Activated naive CD4-positive, alpha-beta T cell treated with anti-CD3 and anti-CD28 coated beads, Interleukin-2, amount 50 U/mL, for 72 hours (primary cell): Measurements from ENCODE around the gene ABCE1. TPM values are rescaled to one million over a fixed set of nuclear protein-coding genes. Genes with fewer than 3 reads are reported as not detected.
"Not testable (repeated sequence)": the region's sequence is repeated elsewhere in the genome, so short reads cannot be mapped to it uniquely, and the experiment has no call there.

Experiments used
- ATAC-seq, 2 donors: fragments of 150-1000 bp; cut with Tn5 transposase; 2 replicates each; pipeline ENCODE4 v1.10.0; 2021; ENCODE audit warnings: mild to moderate bottlenecking in 2 of 2, moderate library complexity in 2 of 2
- DNase-seq, 2 donors: peaks; one replicate each; pipeline ENCODE4 v3.0.0; 2021 to 2022; ENCODE audit warnings: low spot score in 2 of 2
- H3K27ac Mint-ChIP-seq, 2 donors: one replicate each; pipeline ENCODE4 v1.8.0; 2022; ENCODE audit warnings: mild to moderate bottlenecking in 2 of 2, mixed read lengths in 2 of 2
- H3K36me3 Mint-ChIP-seq, 2 donors: one replicate each; pipeline ENCODE4 v1.8.0; 2022; ENCODE audit warnings: mixed read lengths in 2 of 2
- H3K9me3 Mint-ChIP-seq, 2 donors: one replicate each; pipeline ENCODE4 v1.8.0; 2022; ENCODE audit warnings: mixed read lengths in 2 of 2
- total RNA-seq, 2 donors: library from RNA; stranded (reverse); gene quantifications; one replicate each; pipeline ENCODE4 v1.2.3, GENCODE V29; 2022

Gene ABCE1
- total RNA-seq, 2 donors from 2014 or later = 131 to 162 TPM

- DNase-seq (no peak), ATAC-seq (no peak)
- Mint-ChIP-seq H3K9me3 (peaks cover 0 to 10% of the 10 kb centered on the region in 2 donors), H3K27ac (no peak overlapping the region), H3K36me3 (peaks cover 50 to 57% of the 10 kb centered on the region in 2 donors)
These were observed 4.5 kb upstream of the ABCE1 start for GRCh38 chr4:145093638-145094037.

- ATAC-seq = peak; percentile 0 to 3
- DNase-seq = no peak
- Mint-ChIP-seq H3K9me3 (peaks cover 0 to 8% of the 10 kb centered on the region in 2 donors), H3K36me3 (peaks cover 43 to 49% of the 10 kb centered on the region in 2 donors), H3K27ac (peak overlapping the region; percentile 96 to 99)
These were observed 735 bp upstream of the ABCE1 start for GRCh38 chr4:145097331-145097820.

- Mint-ChIP-seq H3K36me3 (peaks cover 35 to 39% of the 10 kb centered on the region in 2 donors), H3K27ac (peak overlapping the region; percentile 96 to 99), H3K9me3 (peaks cover 0 to 8% of the 10 kb centered on the region in 2 donors)
- ATAC-seq (peak; percentile 47 to 72), DNase-seq (peak; percentile 30 to 71)
These were observed 545 bp downstream of the ABCE1 start for GRCh38 chr4:145098675-145099037.

GRCh38 chr4:145099653-145100052, 1.5 kb downstream of the ABCE1 start:
- ATAC-seq (no peak), DNase-seq (no peak)
- H3K27ac Mint-ChIP-seq = peak overlapping the region; percentile 91 to 99
- peaks cover 25 to 29% of the 10 kb centered on the region in 2 donors for H3K36me3 Mint-ChIP-seq
- H3K9me3 Mint-ChIP-seq = peaks cover 0 to 2% of the 10 kb centered on the region in 2 donors

GRCh38 chr4:145101091-145101490, 3.0 kb downstream of the ABCE1 start:
- ATAC-seq = no peak
- Mint-ChIP-seq H3K36me3 (peaks cover 14 to 21% of the 10 kb centered on the region in 2 donors), H3K9me3 (no peaks in the 10 kb centered on the region), H3K27ac (no peak overlapping the region)
- DNase-seq = no peak

- H3K36me3 Mint-ChIP-seq = peaks cover 14 to 18% of the 10 kb centered on the region in 2 donors
These were observed 4.5 kb downstream of the ABCE1 start for GRCh38 chr4:145102619-145103018.

GRCh38 chr4:145103496-145103895, 5.4 kb downstream of the ABCE1 start:
- no peak for DNase-seq
- ATAC-seq = no peak
- Mint-ChIP-seq H3K9me3 (no peaks in the 10 kb centered on the region), H3K27ac (peak overlapping the region in 1 of 2 donors; percentile 58), H3K36me3 (peaks cover 9 to 14% of the 10 kb centered on the region in 2 donors)

More at GRCh38 chr4:145102619-145103018, 4.5 kb downstream of the ABCE1 start:
- Mint-ChIP-seq H3K9me3 (no peaks in the 10 kb centered on the region), H3K27ac (no peak overlapping the region)
- DNase-seq = no peak
- ATAC-seq = no peak

GRCh38 chr4:145107126-145107525, 9.0 kb downstream of the ABCE1 start:
- no peak overlapping the region for H3K27ac Mint-ChIP-seq
- DNase-seq (no peak), ATAC-seq (no peak)
- no peaks in the 10 kb centered on the region for H3K9me3 Mint-ChIP-seq
- H3K36me3 Mint-ChIP-seq = peaks cover 0 to 17% of the 10 kb centered on the region in 2 donors

- ATAC-seq = no peak
- no peaks in the 10 kb centered on the region for H3K9me3 Mint-ChIP-seq
- no peak for DNase-seq
- H3K27ac Mint-ChIP-seq = no peak overlapping the region
- peaks cover 9 to 27% of the 10 kb centered on the region in 2 donors for H3K36me3 Mint-ChIP-seq
These were observed 10.0 kb downstream of the ABCE1 start for GRCh38 chr4:145108128-145108527.

GRCh38 chr4:145125396-145125795, 27.3 kb downstream of the ABCE1 start:
- DNase-seq (no peak), ATAC-seq (no peak)
- Mint-ChIP-seq H3K9me3 (no peaks in the 10 kb centered on the region), H3K36me3 (peaks cover 14 to 39% of the 10 kb centered on the region in 2 donors), H3K27ac (peak overlapping the region; percentile 55 to 92)

GRCh38 chr4:145130130-145130529, 32.0 kb downstream of the ABCE1 start:
- Mint-ChIP-seq H3K27ac (peak overlapping the region in 1 of 2 donors; percentile 82), H3K36me3 (peaks cover 14 to 39% of the 10 kb centered on the region in 2 donors), H3K9me3 (no peaks in the 10 kb centered on the region)
- DNase-seq (no peak), ATAC-seq (no peak)

- Mint-ChIP-seq H3K9me3 (no peaks in the 10 kb centered on the region), H3K36me3 (peaks cover 14 to 37% of the 10 kb centered on the region in 2 donors), H3K27ac (peak overlapping the region; percentile 79 to 82)
- DNase-seq (no peak), ATAC-seq (no peak)
These were observed 32.8 kb downstream of the ABCE1 start for GRCh38 chr4:145130788-145131399.

- ATAC-seq (no peak), DNase-seq (no peak)
- peak overlapping the region in 1 of 2 donors; percentile 86 for H3K27ac Mint-ChIP-seq
- H3K9me3 Mint-ChIP-seq = no peaks in the 10 kb centered on the region
- peaks cover 7 to 31% of the 10 kb centered on the region in 2 donors for H3K36me3 Mint-ChIP-seq
These were observed 33.7 kb downstream of the ABCE1 start for GRCh38 chr4:145131848-145132247.

GRCh38 chr4:145132511-145133098, 34.5 kb downstream of the ABCE1 start:
- peaks cover 11 to 31% of the 10 kb centered on the region in 2 donors for H3K36me3 Mint-ChIP-seq
- H3K27ac Mint-ChIP-seq = peak overlapping the region; percentile 28 to 86
- ATAC-seq (peak; percentile 82 to 86), DNase-seq (peak in 1 of 2 donors; percentile 31)
- H3K9me3 Mint-ChIP-seq = no peaks in the 10 kb centered on the region

- H3K9me3 Mint-ChIP-seq, DNase-seq, ATAC-seq, H3K27ac Mint-ChIP-seq: not testable (repeated sequence)
- peaks cover 22 to 48% of the 10 kb centered on the region in 2 donors for H3K36me3 Mint-ChIP-seq
These were observed 38.1 kb downstream of the ABCE1 start for GRCh38 chr4:145136219-145136618.

- Mint-ChIP-seq H3K36me3 (peaks cover 15 to 47% of the 10 kb centered on the region in 2 donors), H3K27ac (peak overlapping the region in 1 of 2 donors; percentile 81), H3K9me3 (no peaks in the 10 kb centered on the region)
- ATAC-seq (peak in 1 of 2 donors; percentile 47), DNase-seq (no peak)
These were observed 50.9 kb downstream of the ABCE1 start for GRCh38 chr4:145148980-145149379.

- DNase-seq = no peak
- H3K9me3 Mint-ChIP-seq = no peaks in the 10 kb centered on the region
- H3K36me3 Mint-ChIP-seq = peaks cover 8 to 48% of the 10 kb centered on the region in 2 donors
- peak overlapping the region; percentile 41 to 88 for H3K27ac Mint-ChIP-seq
- ATAC-seq = no peak
These were observed 55.2 kb downstream of the ABCE1 start for GRCh38 chr4:145153181-145153903.
